HG02642 (cell line): ENCODE results near the gene YWHAB.
"Not testable (repeated sequence)": the region's sequence is repeated elsewhere in the genome, so short reads cannot be mapped to it uniquely, and the experiment has no call there.

ENCODE experiments used
- ATAC-seq: cut with Tn5 transposase; IDR thresholded peaks from one replicate; pipeline ENCODE4 v1.9.1; 2021; ENCODE audit warnings: mild to moderate bottlenecking; ENCODE audit not compliant: unreplicated experiment, poor library complexity

YWHAB gene

DNA sequence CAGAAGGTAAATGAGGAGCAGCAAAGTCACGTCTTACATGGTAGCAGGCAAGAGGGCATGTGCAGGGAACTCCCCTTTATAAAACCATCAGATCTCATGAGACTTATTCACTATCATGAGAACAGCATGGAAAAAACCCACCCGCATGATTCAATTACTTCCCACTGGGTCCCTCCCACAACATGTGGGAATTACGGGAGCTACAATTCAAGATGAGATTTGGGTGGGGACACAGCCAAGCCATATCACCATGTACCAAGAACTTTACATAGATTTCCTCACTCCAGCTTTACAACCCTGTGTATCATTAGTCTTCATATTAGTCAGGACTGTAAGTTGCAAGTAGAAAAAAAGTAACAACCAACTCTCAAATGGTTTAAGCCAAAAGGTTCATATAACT is 21.0 kb upstream of the YWHAB start:
- ATAC-seq: not testable (repeated sequence)

DNA sequence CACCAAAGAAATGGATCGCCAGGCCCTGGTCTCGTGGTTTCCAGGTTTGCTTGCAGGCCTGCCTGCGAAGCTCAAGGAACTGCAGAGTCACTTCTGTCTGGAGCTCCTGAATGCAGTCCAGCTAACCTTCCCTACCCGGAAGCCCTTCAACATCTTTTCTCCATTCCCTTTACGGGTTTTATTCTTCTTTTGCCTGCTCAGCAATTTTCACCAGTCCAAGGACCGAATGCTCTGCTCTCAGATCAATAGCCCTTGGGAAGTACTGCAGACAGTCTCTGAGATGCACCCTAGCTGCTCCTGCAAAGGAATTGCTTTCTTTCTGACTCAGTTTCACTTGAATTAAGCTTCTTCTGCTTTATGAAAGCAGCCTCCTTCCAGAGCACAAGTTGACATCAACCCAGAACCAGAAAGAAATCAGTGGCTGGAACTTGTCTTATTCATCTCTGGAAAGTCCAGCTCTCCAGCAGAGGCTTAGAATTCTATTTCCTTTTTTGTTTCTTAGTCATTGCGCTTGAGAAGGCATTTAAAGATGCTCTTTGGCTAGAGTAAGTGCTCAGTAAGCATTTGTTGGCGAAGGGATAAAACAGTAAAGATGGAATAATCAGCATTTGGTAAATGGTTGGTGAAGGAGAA is 18.7 kb upstream of the YWHAB start:
- no peak for ATAC-seq

DNA sequence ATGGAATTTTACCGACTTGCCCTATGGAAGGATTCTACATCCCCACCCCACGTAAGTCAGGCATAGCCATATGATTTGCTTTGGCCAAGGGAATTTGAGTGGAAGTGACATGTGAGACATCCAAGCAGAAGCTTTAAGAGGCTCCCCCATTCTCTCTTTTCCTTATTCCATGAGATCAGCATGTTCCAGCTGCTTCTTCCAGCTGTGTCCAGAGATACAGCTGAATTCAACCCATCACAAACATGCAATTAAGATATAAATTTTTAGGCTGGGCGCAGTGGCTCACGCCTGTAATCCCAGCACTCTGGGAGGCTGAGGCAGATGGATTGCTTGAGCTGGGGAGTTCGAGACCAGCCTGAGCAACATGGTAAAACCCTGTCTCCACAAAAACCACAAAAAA is 16.0 kb upstream of the YWHAB start:
- ATAC-seq: no peak

DNA sequence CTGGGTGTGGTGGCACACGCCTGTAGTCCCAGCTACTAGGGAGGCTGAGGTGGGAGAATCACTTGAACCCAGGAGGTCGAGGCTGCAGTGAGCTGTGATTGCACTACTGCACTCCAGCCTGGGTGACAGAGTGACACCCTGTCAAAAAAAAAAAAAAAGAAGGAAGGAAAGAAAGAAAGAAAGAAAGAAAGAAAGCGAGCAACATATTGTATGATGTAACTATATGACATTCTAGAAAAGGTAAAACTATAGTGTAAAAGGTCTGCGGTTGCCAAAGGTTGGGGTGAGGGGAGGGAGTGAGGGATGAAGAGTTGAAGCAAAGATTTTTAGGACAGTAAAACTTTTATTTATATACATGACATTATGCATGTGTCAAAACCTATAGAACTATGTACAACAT is 3.1 kb upstream of the YWHAB start:
- not testable (repeated sequence) for ATAC-seq

DNA sequence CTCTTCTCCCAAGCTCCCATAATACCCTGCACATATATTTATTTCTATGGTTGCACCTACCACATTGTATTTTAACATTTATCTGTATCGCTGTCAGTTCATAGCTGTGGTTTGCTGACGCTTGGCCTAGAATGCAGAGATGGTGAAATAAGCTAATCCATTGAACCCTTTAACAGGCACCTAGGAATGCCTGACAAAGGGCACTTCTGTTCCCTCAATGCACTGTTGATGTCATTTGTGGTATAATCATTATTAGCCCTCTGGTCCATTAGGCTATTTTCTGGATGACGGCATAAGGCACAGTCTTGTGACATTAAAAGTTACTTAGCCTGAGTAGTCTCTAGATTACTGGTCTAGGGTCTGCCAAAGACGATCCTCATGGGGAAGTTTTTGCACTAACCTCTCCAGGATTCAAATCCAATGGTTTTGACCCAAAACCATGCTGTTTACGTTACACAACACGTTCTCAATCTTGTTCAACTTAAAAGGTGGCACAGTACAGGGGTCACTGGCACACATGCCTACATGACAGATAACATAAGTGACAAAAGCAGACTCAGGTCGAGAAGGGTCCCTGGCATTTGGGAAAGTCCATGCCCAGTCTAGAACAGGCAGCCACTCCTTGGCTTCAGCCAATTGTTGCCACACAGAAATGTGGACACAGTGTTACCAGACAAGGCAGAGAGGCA is 2.1 kb upstream of the YWHAB start:
- ATAC-seq: no peak

DNA sequence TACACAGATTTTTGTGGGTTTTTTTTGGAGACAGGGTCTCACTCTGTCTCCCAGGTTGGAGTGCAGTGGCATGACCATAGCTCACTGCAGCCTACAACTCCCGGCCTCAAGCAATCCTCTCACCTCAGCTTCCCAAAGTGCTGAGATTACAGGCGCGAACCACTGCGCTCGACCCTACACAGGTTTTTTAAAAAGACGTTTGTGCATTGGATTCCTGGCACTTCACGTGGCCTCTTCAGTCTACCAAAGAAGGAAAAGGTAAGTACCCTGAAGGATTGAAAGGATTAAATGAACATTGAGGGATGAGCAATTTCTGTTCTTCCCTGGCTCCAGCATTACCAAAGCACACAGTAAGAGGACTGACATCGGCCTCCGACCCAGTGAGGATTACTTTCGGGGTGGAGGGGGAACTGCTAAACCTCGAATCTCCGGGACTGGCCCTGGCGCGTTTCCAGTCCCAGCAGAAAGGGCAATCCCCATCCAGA is 556 bp upstream of the YWHAB start:
- no peak for ATAC-seq

DNA sequence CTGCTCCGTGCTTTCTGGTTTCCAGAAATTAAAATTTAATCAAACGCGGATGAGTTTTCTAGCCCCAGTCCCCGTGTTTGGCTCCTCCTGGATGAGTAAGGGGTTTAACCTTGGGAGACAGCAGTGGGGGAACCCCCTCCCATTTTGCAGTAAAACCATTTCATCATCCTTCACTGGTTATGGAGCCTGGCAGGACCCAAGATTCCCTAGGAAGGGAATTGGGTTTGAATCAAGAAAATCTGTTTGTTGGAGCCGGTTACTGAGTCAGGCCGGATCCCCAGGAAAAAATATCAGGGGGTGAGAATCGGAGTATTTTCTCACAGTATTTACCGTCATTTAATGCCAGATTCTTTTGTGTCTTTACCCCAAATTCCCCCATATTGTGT is 754 bp downstream of the YWHAB start:
- no peak for ATAC-seq

DNA sequence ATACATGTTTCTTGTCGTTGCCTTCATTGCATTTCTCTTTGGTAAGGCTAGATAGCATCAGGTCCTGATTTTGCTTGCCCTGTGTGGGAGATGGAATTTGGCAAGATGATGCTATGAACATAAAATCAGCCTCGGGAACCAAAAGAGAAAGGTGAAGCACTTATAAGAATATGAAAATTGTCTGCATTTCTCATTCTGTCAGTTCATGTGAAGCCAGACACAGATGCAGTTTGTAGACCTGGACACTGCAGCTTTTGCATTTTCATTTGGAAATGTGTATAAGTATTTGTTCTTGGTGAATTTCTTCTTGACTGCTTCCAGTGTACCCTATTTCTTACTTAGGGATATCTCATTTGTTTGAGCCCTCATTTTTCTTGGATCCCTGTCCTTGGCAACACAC is 1.3 kb downstream of the YWHAB start:
- no peak for ATAC-seq

DNA sequence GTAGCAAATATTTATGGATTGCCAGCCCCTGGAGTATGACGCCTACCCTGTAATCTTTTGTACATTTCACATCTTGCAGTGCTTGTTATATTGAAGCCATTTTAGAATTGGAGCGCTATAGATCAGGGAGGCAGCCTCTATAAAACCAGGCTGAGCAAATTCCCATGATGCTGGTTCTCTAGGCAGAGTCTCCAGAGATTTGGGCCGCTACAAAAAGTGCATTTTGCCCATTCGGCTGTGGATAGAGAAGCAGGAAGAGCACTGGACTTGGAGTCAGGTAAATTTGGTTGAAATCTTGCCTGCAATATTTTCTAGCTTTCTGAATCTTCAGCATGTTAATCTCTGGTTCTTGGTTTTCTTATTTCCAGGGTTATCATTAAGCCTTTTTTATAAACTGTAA is 2.0 kb downstream of the YWHAB start:
- ATAC-seq: no peak

DNA sequence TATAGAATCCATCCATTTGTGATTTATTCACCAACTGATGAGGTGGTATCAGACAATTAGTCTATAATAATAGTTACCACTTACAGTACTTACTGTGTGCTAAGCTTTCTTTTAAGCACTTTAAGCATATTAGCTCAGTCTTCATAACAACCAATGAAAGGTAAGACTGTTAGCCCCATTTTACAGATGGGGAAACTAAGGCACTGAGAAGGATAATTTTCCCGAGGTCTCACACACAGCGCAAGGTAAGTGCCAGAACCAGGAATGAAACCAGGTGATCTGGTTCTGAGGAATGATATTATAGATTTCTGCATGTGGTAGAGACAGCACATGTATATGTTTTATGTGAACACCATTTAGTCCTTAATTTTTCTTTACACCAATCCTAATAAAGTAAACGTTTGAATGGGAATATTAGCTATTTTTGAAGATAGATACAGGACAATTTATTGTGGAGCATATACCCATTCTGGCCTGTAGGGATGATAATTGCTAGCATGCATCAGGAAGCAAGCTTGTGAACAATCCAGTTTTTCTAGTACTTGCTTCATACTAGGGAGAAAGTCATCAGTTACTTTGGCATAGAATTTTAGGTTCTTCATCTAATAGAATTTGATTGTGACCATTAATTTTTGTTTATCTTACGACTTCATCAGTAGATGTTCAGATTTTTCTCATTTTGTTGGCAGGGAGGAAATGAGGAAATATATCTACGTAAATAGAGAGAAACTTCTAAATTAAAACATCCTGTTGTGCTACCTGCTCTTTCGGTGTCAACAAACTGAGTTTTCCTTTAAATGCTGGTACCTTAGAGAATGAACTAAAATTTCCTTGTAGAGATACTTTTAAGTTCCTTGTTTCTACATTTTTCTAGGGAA is 3.0 kb downstream of the YWHAB start:
- no peak for ATAC-seq

DNA sequence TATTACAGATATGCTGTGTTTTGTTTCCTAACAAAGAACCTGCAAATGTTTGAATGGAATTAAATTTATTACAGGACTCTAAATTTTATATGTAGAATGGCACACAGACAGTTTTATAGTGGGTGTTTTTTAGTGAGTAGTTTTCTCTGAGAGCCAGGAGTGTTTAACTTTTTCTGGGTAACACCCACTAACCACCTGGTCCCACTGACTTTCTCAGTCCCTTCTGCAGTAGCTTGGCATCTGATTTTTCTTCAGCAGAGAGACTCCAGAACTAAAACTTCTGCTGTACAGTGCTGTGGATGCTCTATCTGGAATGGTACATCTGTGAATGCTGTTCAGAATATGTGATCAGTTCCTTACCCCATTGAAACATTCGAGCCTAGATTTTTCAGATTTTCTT is 6.3 kb downstream of the YWHAB start:
- no peak for ATAC-seq

DNA sequence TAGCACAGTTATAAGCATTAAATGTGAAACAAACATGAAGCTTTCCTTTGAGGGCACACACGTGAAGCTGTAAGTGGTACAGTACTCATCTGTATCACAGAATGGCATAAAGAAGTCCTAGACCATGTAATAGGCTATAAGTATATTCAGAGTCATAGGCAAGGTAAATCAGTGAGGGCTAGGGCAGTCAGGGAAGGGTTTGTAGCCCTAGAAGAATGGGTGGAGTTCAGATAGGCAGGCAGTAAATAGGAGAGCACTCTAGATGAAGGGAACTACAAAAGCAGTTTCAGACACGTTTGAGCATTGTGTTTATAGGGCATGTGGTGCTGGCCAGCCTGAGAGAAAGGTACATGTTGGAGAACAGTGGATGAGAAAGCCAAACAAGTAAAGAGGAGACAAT is 9.5 kb downstream of the YWHAB start:
- no peak for ATAC-seq

DNA sequence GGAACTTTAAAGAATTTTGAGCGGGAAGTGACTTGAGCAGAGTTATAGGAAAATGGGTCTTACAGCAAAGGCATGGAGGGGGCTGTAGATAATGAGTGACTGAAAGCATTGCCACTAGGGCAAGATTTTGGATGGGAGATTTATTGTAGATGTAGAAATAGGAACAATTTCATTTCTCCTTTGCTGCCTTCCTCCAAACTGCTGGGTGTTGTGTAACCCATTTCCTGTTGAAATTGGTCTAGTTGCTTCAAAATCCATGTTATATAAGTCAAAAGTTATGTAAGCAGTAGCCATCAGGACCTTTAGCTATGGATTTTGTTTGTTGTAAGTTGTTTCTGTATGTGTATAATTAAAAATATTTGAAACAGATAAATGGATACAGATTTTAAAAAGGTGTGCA is 11.1 kb downstream of the YWHAB start:
- no peak for ATAC-seq

DNA sequence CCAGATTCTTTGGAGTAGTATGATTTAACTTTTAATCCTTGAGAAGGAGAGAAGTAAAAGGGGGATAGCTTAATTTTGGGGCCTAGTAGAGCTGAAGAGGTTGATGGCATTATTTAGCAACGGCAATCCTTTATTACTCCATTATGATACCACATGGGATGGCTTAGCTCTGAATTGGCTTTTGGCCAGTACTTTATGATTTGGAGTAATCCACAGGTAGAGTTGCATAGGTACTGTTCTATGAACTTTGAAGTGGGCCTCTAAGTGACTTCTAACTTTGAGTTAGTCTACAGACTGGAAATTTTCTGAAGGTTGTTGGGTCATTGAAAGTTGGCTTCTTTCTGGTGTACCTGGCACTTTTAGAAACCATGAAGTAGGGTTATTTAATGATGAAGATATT is 11.6 kb downstream of the YWHAB start:
- ATAC-seq: no peak

DNA sequence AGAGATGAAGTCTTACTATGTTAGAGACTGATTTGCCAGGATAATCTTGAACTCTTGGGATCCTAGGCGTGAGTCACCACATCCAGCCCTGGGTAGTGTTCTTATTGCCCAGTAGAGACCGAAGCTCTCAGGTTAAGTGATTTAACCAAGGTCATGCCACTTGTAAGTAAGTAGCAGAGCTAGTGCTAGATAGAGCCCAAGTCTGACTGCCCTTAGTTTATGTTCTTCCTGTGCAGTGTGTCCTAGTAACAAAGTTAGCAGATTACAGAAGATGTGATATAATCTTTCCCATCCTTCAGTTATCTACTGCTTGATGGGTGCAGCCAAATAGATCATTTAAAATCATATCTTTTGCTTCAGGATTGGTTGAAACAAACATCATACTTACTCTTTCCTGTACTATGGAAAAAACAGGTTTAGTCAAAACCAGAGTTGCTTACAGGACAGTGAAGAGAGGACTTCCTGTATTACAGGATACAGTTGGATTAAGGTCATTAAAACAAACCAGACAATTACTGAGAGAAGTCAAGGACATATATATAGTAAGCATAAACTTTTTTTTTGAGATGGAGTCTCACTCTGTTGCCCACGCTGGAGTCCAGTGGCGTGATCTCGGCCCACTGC is 14.8 kb downstream of the YWHAB start:
- no peak for ATAC-seq

DNA sequence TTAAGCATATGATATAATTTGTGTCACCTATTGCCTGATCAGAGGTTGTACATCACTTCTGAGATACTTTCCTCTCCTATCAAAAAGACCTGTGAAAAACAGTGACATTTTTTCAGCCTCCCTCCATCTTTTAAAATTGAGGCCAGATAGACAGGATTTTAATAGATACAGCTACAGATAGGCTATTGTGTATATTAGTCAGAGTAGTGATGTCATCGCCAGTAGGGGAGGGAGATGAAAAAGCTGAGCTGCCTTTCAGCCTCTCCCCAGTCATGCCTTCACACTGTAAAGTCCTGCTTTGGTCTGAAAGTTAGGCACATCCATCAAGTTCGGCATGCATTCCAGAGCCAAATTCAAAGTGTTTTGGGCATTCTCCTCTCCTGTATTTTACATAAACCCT is 16.5 kb downstream of the YWHAB start:
- no peak for ATAC-seq

DNA sequence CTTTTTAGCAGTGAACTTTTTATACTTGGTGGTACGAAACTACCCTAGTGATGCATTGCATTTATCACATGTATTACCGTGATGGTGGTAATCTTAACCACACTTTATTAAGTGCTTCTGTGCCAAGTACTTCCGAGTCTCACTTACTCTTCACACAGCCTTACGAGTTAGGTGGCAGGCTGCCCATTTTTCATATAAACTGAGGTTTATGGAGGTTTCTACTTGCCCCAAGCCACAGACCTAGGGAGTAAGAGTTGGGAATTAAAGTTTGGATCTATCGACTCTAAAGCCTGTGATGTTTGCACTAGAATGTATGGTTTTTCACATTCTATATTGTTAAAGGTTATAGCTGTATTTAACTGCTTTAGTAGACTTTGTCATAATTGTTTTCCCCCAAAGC is 18.9 kb downstream of the YWHAB start:
- ATAC-seq: no peak

DNA sequence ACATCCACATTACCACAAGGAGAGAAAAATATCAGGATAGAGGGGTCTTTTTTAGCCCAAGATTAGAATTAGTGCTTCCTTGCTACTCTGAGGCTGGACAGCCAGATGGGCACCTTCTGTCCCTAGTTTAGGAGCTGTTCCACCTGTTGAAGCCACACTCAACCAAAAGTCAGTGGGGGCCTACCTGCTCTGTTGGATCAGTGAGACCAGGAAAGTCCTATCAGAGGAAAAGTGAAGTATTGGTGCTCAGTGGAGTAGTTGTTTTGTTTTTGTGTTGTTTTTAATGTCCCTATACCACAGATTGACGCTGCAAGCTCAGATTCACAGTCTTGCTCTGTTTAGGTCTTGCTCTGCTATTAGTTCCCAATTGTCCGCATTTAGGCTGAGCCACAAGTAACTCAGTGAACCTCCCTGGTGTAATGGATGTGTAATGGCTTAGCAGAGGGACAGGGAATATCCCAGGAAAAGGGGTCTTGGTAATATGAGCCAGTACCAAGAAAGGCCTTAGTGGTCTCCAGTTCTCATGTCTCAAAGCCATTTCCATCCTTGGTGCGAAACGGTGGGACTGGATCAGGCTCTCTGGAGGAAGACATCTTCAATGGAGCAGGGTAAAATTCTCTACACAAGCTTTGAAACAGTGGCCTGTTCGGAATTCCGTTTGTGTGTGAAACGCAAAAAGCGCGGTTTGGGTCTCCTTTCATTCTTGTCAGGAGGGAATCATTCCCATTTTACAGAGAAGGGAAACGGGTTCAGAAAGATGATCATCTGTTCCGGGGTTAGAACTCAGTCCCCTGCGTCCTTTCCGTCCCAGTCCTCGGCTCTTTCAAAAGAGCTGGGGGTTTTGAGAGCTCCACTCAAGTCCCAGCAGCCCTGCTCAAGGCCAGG is 23.7 kb downstream of the YWHAB start:
- no peak for ATAC-seq

DNA sequence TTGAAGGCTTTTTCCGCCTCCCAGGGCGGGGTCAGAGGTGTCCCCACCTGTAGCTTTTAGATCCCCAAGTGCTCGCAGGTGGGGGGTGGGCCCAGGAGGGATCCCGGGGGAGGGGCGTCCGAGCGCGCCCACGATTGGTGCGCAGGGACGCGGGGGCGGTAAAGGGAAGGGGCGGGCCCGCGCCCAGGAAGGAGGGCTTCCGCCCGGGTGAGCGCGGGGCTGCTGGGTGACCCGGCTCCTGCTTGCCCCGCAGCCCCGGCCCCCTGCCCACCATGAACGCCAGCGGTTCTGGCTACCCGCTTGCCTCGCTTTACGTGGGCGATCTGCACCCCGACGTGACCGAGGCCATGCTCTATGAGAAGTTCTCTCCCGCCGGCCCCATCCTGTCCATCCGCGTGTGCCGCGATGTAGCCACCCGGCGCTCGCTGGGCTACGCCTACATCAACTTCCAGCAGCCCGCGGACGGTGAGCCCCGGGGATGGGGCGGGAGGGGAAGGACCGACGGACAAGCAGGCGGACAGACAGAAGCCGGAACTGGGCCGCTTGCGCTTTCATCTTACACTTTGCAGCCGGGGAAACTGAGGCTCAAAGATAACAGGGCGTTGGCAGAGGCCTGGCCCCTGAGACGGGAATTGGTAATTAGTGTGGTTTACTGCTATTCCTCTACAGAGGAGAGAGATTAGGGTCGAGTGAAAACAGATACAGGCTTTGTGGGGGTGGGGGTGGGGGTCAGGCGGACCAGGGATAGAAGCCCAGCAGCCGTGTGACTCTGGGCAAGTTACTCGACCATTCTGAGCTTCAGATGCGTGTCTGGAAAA is 24.6 kb downstream of the YWHAB start, which contains the start of gene PABPC1L:
TSS of gene PABPC1L (plus strand) at position 189 of the 818 bp plus-strand sequence. CDS start at position 273, 84 bp downstream.
- ATAC-seq: peak; percentile 90
